Hematopoietic multipotent progenitor cell treated with erythropoietin and hydrocortisone succinate and interleukin-3 and kit ligand, for 17 days (in vitro differentiated cells): ENCODE data around the gene PSAP.
"Not testable (repeated sequence)": the region's sequence is repeated elsewhere in the genome, so short reads cannot be mapped to it uniquely, and the experiment has no call there.

Experiments
- DNase-seq: peaks from one replicate; pipeline ENCODE4 v3.0.0-alpha.2; 2015; ENCODE audit warnings: low spot score

PSAP gene

DNA sequence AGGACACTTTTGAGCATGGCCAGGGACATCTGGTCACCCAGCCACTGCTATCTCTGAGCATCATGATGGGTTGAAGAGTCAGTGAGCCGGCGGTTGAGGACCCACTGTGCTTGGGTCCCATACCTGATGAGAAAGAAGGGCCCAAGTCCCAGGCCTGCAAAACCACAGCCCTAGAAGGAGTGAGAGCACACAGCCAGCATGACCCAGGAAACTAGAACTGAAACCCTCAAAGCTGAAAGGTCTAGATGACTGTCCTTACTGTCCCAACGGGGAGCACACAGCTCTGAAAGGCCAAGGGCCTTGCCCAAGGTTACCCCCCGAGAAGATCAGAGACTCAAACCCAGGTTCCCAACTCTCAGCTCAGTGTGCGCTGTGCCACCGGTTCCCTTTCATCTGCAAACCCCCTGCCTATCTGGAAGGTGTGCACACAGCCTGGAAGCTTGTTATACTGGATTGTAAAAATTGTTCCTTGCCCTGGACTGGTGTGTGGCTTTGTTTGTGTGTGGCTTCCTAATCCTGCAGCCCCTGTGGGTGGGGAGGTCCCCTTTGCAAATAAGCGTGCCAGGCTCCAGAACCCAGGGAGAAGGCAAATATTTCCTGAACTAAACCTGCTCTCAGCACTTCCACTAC is 22.6 kb upstream of the PSAP start:
- DNase-seq: no peak

DNA sequence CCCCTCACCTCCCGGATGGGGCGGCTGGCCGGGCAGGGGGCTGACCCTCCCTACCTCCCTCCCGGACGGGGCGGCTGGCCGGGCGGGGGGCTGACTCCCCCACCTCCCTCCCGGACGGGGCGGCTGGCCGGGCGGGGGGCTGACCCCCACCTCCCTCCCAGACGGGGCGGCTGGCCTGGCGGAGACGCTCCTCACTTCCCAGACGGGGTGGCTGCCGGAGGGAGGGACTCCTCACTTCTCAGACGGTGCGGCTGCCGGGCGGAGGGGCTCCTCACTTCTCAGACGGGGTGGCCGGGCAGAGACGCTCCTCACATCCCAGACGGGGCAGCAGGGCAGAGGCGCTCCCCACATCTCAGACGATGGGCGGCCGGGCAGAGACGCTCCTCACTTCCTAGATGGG is 18.6 kb upstream of the PSAP start:
- DNase-seq: not testable (repeated sequence)

DNA sequence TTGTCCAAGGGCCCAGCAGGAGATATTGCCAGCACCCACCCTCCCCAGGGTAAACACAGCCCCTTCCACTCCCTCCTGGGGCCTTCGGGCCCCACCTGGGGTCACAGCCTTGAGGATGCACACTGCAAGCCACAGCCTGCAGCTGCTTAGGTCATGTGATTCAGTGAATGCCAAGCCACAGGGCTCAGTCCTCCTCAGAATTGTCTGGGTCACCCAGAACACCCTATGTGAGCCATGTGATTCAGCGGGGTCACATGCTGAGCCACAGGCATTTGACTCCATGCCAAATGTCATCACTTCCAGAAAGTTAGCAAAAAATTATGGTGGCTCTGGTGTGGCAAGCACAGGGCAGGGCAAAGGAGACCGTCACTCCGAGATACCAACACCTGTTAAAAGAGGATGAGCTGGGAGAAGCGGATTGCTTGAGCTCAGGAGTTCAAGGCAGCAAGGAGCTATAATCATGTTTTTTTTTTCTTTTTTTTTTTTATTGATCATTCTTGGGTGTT is 17.2 kb upstream of the PSAP start:
- peak; percentile 88 for DNase-seq

DNA sequence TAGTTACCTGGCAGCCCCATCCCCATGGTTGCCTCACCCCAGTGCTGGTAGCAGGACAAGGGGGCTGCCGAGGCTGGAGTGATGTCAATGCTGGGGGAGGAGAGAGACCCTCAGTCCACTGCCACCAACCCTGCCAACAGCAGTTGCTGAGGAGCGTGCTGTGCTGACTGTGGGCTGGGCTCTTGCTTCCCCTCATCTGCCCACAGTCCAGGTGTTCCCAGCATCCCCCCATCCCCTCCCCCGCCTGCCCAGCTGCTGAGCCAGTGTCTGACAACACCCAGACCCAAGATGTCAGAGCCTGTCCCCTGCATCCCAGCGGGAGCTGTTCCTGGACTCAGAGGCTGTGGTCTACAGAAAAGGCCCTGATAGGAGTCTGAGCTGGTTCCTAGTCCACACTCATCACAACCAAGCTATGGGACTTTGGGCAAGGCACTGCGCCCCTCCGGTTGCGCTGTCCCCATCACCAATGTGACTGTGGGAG is 14.6 kb upstream of the PSAP start:
- DNase-seq: no peak

DNA sequence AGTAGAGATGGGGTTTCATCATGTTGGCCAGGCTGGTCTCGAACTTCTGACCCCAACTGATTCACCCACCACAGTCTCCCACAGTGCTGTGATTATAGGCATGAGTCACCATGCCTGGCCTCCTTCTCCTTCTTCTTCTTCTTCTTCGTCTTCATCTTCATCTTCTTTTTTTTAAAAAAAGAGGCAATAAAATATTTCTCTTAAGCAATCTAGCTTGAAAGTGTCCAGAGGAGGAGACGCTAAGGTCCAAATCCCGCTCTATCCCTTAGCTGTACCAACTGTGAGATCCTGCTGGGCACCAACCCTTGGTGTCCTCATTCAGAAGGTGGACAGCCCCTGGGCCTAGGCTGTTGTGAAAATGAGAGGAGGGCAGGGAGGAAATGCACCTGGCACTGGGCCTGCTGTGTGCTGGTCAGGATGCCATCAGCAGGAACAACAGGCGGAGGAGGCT is 13.9 kb upstream of the PSAP start:
- DNase-seq: no peak

DNA sequence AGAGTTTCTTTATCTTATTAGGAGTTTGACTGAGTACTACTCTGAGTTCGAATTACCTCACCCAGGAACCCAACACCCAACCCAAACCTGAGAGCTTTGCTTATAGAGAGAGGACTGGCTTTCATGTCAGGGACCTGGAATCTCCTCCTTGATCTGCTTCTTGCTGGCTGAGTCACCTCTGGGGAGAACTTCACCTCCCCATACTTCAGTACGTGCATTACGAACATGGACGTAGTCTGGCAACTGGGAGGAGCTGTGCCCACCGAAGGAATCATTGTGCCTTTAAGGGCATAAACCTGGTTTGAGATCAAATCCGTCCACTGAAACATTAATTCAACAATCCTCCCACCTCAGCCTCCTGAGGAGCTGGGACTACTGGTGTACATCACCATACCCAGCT is 12.2 kb upstream of the PSAP start:
- no peak for DNase-seq

DNA sequence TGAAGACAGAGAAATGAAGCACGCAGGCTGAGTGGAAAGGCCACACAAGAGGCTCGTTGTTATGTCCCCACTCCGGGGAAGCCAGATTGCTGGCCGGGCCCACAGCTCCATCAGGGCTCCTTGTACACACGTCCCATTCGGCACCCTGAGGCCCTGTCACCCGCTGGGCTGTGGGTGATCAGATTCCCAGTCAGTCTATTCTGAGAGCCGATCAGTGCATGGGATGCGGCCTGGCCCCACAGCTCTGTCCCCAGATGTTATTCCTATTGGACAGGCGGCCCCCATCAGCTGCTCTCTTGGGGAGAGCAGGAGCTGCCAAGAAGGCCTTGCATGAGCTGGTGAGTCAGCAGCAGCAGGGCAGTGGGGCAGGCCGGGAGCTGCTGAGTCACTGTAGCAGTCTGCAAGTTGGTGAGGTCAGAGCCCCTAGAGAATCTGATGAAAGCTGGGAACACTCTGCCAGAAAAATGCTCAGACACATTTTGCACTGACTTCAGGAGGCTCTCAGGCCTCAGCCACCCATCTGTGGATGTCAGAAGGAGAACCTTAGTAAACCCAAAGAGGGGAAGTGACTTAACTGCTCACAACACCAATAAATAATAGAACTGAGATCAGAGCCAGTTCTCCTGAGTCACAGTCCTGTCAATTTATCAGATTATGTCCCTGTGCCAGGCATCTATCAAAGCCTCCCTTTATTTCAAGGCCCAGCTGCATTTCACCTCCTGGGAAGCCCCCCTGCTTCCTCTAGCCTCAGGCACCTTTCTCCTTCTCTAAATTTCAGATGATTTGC is 9.4 kb upstream of the PSAP start:
- DNase-seq: peak; percentile 97

DNA sequence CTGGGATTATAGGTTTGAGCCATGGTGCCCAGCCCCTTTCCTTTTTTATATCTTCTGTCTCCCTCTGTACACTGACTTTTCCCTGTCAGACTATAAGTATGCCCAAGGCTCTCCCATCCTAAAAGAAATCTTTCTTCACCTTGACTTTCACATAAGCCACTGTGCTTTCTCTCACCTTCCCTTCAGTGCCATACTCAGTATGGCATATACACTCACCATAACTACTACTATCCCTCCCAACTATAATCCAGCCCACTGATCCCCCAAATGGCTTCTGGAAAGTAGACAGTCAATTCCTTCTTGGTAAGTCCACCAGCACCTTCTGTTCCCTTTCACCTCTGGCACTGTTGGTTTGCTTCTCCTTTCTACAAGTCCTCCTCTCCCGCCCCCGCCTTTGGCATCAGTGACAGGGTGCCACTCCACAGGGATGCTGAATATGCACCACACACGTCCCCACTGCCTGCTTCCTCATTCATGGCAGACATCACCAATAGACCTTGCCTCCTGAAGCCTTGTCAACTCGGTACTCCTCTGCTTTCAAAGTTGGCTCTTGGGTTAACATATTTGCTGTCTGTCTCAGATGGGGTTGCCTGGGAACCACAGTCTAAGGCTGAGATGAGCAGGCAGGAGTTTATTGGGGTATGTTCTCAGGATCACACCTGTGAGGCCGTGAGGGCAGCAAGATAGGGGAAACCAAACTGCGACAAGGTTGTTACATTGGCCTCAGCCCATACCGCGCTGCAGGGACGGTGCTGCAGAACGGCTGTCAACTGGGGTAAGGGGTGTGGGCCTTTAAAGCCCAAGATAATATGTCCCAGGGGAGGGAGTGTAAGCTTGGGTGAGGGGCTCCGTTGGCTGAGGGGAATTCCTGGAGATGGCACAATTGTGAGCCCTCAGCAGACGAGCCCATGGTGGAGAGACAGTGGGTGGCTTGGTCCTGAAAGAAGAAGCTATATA is 7.2 kb upstream of the PSAP start:
- no peak for DNase-seq

DNA sequence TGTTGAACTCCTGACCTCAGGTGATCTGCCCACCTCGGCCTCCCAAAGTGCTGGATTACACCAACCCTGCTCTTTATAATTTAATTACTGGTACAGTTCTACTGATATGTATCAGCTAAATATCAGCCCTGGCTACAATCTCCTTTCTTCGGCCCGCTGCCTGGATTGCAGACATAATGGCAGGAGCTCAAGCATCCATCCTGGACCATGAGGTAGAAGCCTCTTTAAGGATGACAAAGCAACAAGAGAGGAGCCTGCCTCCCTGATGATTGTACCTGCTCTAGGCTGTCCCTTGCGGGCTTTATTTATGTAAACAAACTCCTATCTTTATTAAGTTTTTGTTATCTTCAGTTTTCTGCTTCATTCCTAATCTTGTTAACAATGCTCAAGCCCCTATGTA is 5.6 kb upstream of the PSAP start:
- DNase-seq: no peak

DNA sequence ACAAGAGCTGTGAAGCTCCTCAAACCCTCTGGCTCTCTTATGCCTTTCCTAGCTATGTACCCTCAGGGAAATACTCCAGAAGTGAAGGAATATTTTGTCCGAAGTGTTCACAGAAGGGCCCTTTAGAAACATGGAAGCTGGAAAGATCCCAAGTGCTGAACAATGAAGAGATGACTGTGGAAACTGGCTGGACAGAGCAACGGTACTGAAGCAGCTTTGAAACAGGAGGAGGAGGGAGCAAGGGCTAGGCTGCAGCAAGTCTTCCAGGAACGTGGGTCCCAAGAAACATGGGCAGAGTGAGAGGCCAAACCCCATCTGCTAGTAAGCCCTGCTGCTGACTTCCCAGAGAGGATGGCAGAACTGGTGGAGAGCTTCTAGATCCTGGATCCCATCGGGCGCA is 3.0 kb upstream of the PSAP start:
- no peak for DNase-seq

DNA sequence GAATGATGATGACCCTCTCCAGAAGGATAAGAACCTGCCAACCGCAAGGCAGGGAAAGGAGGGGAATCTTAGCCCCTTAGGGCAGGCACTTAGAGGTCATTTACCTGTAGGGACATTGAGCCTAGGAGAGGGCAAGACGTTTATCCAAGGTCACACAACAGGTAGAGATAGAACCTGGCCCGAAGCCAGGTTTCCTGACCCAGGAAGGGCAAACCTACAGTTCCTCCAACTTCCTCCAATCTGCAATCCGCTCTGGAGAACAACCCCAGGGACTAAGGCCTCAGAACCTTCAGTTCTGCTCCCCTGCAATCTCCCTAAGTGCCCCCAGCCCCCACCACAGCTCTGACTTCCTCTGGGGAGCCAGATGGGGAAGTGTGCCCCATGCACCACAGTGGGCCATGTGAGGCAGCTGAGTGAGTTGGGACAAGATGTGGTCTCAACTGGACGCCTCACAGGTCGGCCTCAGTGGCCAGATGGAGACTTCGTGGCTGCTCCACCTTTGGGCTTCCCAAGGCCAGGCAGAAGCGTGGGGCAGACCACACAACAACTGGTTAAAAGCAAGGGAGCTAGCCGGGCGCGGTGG is 1.4 kb upstream of the PSAP start:
- DNase-seq: no peak

DNA sequence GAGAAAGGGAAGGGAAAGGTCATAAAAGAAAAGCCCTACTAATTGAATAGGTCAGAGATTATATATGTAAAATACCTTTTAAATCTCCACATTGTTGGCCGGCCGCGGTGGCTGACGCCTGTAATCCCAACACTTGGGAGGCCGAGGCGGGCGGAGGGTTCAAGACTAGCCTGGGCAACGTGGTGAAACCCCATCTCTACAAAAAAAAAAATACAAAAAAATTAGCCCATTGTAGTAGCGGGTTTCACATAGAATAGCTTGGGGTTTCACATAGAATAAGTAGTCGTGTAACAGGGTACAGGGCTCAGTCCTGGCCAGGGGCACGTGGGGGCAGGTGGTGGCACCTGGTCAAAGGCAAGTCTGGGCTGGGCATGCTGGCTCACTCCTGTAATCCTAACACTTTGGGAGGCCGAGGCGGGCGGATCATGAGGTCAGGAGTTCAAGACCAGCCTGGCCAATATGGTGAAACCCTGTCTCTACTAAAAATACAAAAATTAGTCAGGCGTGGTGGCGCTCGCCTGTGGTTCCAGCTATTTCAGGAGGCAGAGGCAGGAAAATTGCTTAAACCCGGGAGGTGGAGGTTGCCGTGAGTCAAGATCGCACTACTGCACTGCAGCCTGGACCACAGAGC is 529 bp upstream of the PSAP start:
- DNase-seq: not testable (repeated sequence)

DNA sequence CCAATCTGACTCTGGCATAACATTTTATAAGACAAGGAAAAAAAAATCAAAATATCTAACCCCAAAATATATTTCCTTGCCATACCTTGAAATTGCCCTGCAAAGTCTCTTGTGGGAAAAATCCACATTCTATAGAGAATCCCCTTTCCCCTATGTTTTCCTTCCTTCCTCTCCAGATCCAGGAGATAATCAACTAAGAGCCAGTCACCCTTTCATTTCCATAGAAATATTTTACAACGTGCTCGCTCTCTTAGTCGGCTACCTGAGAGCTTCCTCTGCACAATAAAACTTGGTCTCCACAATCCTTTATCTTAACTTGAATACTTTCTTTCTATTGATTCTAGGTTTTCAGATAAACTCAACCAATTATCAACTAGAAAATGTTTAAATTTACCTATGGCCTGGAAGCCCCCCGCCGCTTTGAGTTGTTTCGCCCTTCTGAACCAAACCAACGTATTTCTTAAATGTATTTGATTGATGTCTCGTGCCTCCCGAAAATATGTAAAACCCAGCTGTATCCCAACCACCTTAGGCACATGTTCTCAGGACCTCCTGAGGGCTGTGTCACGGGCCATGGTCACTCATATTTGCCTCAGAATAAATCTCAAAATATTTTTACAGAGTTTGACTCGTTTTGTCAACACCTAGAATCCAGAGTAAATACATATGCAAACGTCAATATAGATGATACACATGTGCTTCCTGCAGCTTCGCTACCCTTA is 869 bp downstream of the PSAP start:
- DNase-seq: peak; percentile 67

DNA sequence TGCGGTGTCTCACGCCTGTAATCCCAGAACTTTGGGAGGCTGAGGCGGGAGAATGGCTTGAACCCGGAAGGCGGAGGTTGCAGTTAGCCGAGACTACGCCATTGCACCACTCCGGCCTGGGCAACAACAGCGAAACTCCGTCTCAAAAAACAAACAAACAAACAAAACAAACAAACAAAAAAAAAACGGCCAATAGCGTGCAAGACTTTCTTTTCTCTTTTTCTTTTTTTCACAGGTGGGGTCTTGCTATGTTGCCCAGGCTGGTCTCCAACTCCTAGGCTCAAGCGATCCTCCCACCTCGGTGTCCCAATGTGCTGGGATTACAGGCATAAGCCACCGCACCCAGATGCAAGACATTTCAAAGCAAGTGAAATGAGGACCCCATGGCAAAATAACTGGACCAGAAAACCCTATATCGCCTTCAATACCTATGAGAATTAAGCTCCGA is 1.6 kb downstream of the PSAP start:
- no peak for DNase-seq

DNA sequence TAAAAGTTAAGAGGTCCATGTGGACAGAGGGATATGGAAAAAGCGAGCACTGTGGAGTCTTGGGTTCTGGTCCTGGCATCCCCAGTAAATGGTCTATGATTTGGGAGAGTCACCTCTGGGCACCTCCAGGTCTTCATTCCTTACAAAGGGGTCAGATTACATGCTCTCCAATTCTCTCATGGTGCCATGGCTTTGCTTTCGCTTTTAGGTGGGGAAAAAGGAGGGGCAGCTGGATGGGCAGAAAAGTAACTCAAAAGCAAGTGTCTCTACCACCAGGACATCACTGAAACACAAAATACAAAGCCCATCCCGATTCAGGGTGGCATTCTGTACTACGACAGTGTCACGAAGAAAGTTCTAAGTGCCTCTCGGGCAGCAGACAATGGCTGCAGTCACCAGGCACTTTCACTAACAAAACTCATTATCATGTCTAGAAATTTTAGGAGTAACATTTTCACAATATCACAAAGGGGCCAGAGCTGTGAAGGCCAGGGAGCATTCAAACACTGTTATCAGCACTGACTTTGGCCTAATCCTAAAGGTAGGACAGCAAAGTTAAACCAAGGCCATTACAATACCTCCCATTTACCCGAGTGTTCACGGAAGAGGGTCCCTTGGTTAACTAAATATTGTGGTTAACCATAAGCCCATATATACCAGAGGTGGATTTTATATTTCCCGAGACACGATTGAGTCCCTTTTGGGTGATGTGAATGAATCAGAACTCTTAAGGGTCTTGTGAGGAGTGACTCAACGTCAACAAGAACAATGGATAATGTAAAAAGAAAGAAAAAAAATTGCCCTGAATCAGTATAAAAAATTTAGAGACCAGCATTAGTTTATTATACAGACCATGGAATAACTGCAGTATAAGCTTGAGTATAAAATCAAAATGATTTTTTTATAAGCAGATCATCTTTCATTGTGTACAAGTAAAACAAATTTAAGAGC is 2.5 kb downstream of the PSAP start:
- DNase-seq: no peak

DNA sequence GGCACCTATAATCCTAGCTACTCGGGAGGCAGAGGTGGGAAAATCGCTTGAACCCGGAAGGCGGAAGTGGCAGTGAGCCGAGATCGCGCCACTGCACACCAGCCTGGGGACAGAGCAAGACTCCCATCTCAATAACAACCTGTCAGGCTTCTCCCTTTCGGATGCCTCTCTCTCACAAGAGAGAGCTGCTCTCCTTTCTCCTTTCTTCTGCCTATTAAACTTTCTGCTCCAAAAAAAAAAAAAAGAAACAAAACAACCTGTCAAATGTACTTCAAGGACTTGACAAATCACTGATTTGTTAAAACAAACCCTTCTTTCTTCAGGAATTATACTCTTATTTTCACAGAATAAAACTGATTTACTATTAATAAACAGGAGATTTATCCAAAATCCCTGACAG is 3.6 kb downstream of the PSAP start:
- DNase-seq: no peak

DNA sequence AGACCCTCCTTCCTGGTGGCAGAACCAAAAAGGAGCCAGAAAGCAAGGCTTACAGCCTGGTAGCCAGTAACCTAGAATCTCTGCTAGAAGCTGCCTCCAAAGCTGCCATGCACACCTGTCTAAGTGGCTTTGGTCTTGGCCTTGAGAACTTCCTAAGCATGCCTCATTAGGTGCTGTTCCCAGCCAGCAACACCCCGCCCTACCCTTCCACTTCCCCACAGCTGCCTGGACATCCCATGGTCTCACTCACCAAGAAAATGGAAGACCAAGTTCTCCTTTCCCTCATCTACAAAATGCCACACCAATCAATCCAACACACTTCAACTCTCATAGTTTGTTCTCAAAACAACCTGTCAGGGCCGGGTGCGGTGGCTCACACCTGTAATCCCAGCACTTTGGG is 4.2 kb downstream of the PSAP start:
- no peak for DNase-seq

DNA sequence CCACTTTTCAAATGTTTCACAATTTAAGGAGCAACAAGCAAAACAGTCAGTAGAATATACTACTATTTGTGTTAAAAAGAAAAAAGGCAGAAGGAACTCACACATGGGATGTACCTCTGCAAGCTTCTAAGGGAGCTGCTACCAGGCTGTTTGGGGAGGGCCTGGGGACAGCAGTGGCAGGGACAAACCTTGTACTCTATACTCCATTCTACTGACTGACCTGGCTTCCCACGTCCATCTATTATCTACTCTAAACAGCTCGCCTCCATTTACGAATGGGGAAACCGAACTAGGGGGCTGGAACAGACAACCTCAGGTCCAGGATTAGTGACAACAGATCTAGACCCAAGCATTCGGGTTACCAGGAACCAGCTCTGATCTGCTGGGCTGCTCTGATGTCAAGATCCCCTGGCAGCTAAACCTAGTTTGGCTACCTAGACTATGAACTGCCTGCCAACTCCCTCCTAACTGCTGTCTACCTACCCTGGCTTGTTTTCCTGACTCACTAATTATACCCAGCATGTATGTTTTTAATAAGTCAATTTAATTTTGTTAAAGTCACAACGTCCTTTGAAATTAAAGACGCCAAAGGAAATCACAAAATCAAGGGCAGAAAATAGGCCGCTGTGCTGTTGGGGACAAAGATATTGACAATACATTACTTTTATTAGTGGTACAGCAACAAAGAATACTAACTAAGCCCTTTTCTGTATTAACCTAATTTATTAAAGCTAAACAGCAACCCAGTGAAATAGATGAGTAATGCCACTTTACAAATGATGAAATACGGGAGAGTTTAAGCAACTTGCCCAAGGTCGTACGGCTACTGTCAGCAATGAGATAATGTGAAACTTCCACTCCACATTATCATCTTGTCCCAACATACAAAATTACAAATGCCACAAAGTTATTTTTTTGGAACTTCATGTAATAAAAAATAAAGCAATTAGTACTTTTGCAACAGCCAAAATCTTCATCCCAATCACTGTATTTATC is 5.3 kb downstream of the PSAP start:
- no peak for DNase-seq
